ENCODE measurements around the gene DLGAP4.

- TF ChIP-seq POLR2AphosphoS5 (IDR thresholded peaks at IDR 0.05; ENCODE audit: low read depth) (no peak), CTCF (IDR thresholded peaks at IDR 0.05; ENCODE audit: insufficient read depth, low read length) (no peak), GABPA (IDR thresholded peaks at IDR 0.05; ENCODE audit: low read depth) (no peak)
Observed at GRCh38 chr20:36549942-36550789, 244.0 kb downstream of the DLGAP4 start.
